GM12874 (cell line): Measurements from ENCODE around the gene EIF4EBP2.

Experiments
- CTCF ChIP-seq: IDR thresholded peaks from 2 replicates; pipeline ENCODE4 v1.5.1; 2011; ENCODE audit warnings: low read depth, mild to moderate bottlenecking, control low read depth, low read length, moderate library complexity; ENCODE audit not compliant: insufficient read depth

Gene EIF4EBP2

GRCh38 chr10:70459061-70459773 lies 55.3 kb downstream of the EIF4EBP2 start:
- no peak for TF ChIP-seq CTCF

- TF ChIP-seq CTCF: no peak
These were observed 56.0 kb downstream of the EIF4EBP2 start for GRCh38 chr10:70459774-70460490.

- peak; percentile 95 for TF ChIP-seq CTCF
These were observed 57.7 kb downstream of the EIF4EBP2 start for GRCh38 chr10:70461397-70462348.

GRCh38 chr10:70462349-70462984 lies 58.5 kb downstream of the EIF4EBP2 start:
- no peak for TF ChIP-seq CTCF

GRCh38 chr10:70465278-70465677 lies 61.3 kb downstream of the EIF4EBP2 start:
- no peak for TF ChIP-seq CTCF

GRCh38 chr10:70465832-70466231 lies 61.9 kb downstream of the EIF4EBP2 start:
- TF ChIP-seq CTCF: no peak

- TF ChIP-seq CTCF: no peak
These were observed 63.0 kb downstream of the EIF4EBP2 start for GRCh38 chr10:70466951-70467350.
